Mesendoderm (in vitro differentiated cells): ENCODE measurements around the gene SOX9.
A peak's percentile ranks its signal among the peaks of the same experiment; 100 is the strongest.

Experiments used
- DNase-seq: peaks from one replicate; pipeline ENCODE4 v3.0.0; 2013
- H2AK5ac ChIP-seq: 2 replicates; pipeline ENCODE4 v1.6.1; 2013; ENCODE audit warnings: low read length, inconsistent platforms
- H2BK120ac ChIP-seq: 2 replicates; pipeline ENCODE4 v1.6.1; 2013; ENCODE audit warnings: low read depth, mild to moderate bottlenecking, low read length, moderate library complexity, mixed read lengths
- H2BK15ac ChIP-seq: replicated peaks from 2 replicates; pipeline ENCODE4 v1.6.1; 2013; ENCODE audit warnings: low read depth, mild to moderate bottlenecking, moderate library complexity
- H2BK5ac ChIP-seq: 2 replicates; pipeline ENCODE4 v1.6.1; 2013; ENCODE audit warnings: low read length, inconsistent platforms
- H3K18ac ChIP-seq: 2 replicates; pipeline ENCODE4 v1.6.1; 2013; ENCODE audit warnings: mild to moderate bottlenecking, low read length, mixed read lengths
- H3K23ac ChIP-seq: one replicate; pipeline ENCODE4 v1.6.1; 2013; ENCODE audit warnings: low read length
- H3K27ac ChIP-seq: 2 replicates; pipeline ENCODE4 v1.5.1; 2013; ENCODE audit warnings: low read depth, mild to moderate bottlenecking, inconsistent platforms, low read length, moderate library complexity
- H3K27me3 ChIP-seq: 2 replicates; pipeline ENCODE4 v1.6.1; 2013; ENCODE audit warnings: low read length, control low read depth, mild to moderate bottlenecking, inconsistent platforms; ENCODE audit not compliant: insufficient read depth, poor library complexity
- H3K36me3 ChIP-seq: 2 replicates; pipeline ENCODE4 v1.6.1; 2013; ENCODE audit warnings: low read length, inconsistent platforms; ENCODE audit not compliant: control insufficient read depth, insufficient read depth
- H3K4ac ChIP-seq: one replicate; pipeline ENCODE4 v1.6.1; 2013; ENCODE audit warnings: low read depth, mild to moderate bottlenecking, low read length, moderate library complexity
- H3K4me1 ChIP-seq: 2 replicates; pipeline ENCODE4 v1.6.1; 2013; ENCODE audit warnings: low read depth, low read length, inconsistent platforms; ENCODE audit not compliant: control insufficient read depth
- H3K4me2 ChIP-seq: 2 replicates; pipeline ENCODE4 v1.6.1; 2013; ENCODE audit warnings: low read length
- H3K4me3 ChIP-seq: 2 replicates; pipeline ENCODE4 v1.5.1; 2013; ENCODE audit warnings: mild to moderate bottlenecking, low read length
- H3K56ac ChIP-seq: one replicate; pipeline ENCODE4 v1.6.1; 2013; ENCODE audit warnings: low read length
- H3K79me1 ChIP-seq: 2 replicates; pipeline ENCODE4 v1.6.1; 2013; ENCODE audit warnings: low read length, inconsistent platforms
- H3K79me2 ChIP-seq: 2 replicates; pipeline ENCODE4 v1.6.1; 2013; ENCODE audit warnings: mild to moderate bottlenecking, low read length; ENCODE audit not compliant: control insufficient read depth, insufficient read depth
- H3K9ac ChIP-seq: 2 replicates; pipeline ENCODE4 v1.6.1; 2013; ENCODE audit warnings: low read length, inconsistent platforms
- H4K5ac ChIP-seq: one replicate; pipeline ENCODE4 v1.6.1; 2013; ENCODE audit warnings: low read length
- H4K8ac ChIP-seq: one replicate; pipeline ENCODE4 v1.6.1; 2013; ENCODE audit warnings: low read depth, mild to moderate bottlenecking, control low read depth, low read length, moderate library complexity
- WGBS: extraction: QIAGEN DNeasy Blood & Tissue Kit; methylation state at CpG from one replicate; pipeline ENCODE4 v1.1.7; 2013; ENCODE audit warnings: low lambda C conversion rate, missing lambda C conversion rate; ENCODE audit not compliant: insufficient coverage; ENCODE audit errors: extremely low coverage; 5-methylcytosine and 5-hydroxymethylcytosine counted together

SOX9 gene

GRCh38 chr17:72117535-72118334, 3.1 kb upstream of the SOX9 start:
- Histone ChIP-seq H4K5ac (no peak overlapping the region), H3K23ac (no peak overlapping the region), H3K4me3 (no peak overlapping the region), H3K79me2 (no peaks in the 10 kb centered on the region), H3K79me1 (no peaks in the 10 kb centered on the region), H3K4me1 (peaks cover 7% of the 10 kb centered on the region), H2BK5ac (no peak overlapping the region), H3K4ac (no peak overlapping the region), H3K18ac (no peak overlapping the region), H4K8ac (no peak overlapping the region), H2BK15ac (no peak overlapping the region), H3K36me3 (no peaks in the 10 kb centered on the region), H3K9ac (peak overlapping the region; percentile 29), H3K56ac (no peak overlapping the region), H3K27me3 (peaks cover 29% of the 10 kb centered on the region), H3K27ac (no peak overlapping the region), H2BK120ac (no peak overlapping the region), H2AK5ac (no peak overlapping the region), H3K4me2 (peak overlapping the region; percentile 43)
- WGBS, result no CpG with 5 or more reads among the region's 51 CpGs
- no peak for DNase-seq

DNA sequence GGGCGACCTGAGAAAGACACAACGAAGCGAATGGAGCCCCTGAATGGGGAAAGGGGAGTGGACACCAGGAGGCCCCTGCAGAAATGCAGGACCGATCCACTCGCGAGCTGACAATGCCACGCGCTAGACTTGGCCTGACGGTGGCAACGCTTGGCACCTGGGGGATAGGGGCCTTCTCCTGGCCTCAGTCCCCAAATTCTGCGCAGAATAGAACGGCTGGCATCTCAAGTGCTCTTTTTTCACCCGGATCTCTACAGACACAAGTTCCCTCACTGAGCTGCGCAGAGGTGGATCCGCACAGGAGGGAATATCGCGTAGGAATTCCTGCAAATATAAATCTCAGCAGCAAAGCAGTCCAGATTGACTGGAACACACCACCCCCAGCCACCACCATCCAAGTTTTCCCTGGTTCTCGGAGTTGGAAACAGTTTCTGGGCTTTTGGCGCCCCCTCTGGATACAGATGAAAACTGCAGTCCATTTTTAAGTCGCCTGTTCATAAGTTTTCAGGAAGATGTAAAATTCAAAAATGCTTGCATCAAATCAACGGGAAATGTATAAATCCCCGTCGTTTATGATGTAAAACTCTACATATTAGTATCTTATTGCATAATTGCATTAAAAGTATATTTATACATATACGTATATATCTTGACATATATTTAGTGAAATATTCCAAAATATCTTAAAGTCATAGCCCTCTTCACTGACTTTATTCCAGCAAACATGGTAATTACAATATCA, 2.3 kb upstream of the SOX9 start:
- WGBS, result no CpG with 5 or more reads among the region's 24 CpGs
- H3K18ac ChIP-seq, result no peak overlapping the region

DNA sequence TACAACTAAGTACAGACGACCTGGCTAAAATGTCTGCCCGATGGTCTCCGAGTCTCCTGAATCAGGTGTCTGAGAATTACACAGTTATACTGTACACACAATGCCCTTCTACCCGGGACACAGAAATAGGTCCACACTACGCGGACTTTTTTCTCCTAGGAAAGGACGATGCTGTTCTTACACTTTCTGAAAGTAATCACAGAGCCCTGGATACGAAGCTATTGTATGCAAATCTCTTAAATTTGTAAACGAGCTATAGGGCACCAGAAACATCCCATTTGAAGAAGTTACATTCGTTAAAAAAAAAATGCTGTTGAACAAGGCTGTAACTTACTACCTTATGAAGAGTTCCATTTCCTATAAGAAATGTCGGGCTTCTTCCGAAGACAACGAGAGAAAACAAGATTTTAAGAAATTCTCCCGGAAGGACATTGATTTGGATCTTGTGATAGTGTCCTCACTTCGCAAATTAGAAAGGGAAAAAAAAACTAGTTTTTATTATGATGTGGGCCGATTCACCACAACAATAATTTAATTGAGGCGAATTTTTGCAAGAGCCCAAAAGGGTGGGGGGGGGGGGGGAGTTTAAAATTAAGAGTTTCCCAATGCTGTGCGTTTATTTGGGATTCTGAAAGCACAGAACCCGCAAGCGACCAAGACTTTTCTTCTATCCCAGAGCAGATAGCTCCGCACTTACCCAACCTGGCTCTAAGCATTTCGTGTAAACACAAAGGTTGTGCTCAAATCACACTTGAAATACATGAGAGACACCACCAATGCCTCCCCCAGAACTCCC, 1.5 kb upstream of the SOX9 start:
- Histone ChIP-seq H3K79me2 (no peaks in the 10 kb centered on the region), H4K8ac (no peak overlapping the region), H3K4ac (no peak overlapping the region), H3K9ac (no peak overlapping the region), H3K56ac (no peak overlapping the region), H4K5ac (no peak overlapping the region), H3K27me3 (peaks cover 29% of the 10 kb centered on the region), H3K18ac (no peak overlapping the region), H2BK15ac (no peak overlapping the region), H3K4me3 (no peak overlapping the region), H3K79me1 (no peaks in the 10 kb centered on the region), H2BK5ac (no peak overlapping the region), H2BK120ac (no peak overlapping the region), H3K27ac (no peak overlapping the region), H3K23ac (no peak overlapping the region), H3K36me3 (no peaks in the 10 kb centered on the region), H3K4me1 (peaks cover 7% of the 10 kb centered on the region), H2AK5ac (no peak overlapping the region), H3K4me2 (peak overlapping the region; percentile 94)
- no peak for DNase-seq
- no CpG with 5 or more reads among the region's 22 CpGs for WGBS

More for the DNA sequence above, 2.3 kb upstream of the SOX9 start:
- H3K36me3 ChIP-seq, result no peaks in the 10 kb centered on the region
- no peak overlapping the region for H3K27ac ChIP-seq
- no peak overlapping the region for H3K23ac ChIP-seq
- H2BK120ac ChIP-seq, result no peak overlapping the region
- H2BK15ac ChIP-seq, result no peak overlapping the region
- H3K27me3 ChIP-seq, result peaks cover 29% of the 10 kb centered on the region
- no peak overlapping the region for H4K5ac ChIP-seq
- no peaks in the 10 kb centered on the region for H3K79me1 ChIP-seq
- H2AK5ac ChIP-seq, result no peak overlapping the region
- H2BK5ac ChIP-seq, result no peak overlapping the region
- no peaks in the 10 kb centered on the region for H3K79me2 ChIP-seq
- H3K4me1 ChIP-seq, result peaks cover 7% of the 10 kb centered on the region
- H3K56ac ChIP-seq, result no peak overlapping the region
- H3K4ac ChIP-seq, result no peak overlapping the region
- H4K8ac ChIP-seq, result no peak overlapping the region
- H3K4me3 ChIP-seq, result no peak overlapping the region
- H3K4me2 ChIP-seq, result peak overlapping the region; percentile 43
- H3K9ac ChIP-seq, result no peak overlapping the region
- DNase-seq, result peak; percentile 81

- Histone ChIP-seq H3K79me2 (no peaks in the 10 kb centered on the region), H3K36me3 (no peaks in the 10 kb centered on the region), H3K18ac (no peak overlapping the region), H3K4ac (no peak overlapping the region), H3K4me3 (peak overlapping the region; percentile 55), H2AK5ac (no peak overlapping the region), H2BK15ac (no peak overlapping the region), H3K9ac (peak overlapping the region; percentile 62), H4K5ac (no peak overlapping the region), H2BK5ac (no peak overlapping the region), H3K56ac (peak overlapping the region; percentile 80), H3K79me1 (no peaks in the 10 kb centered on the region), H2BK120ac (no peak overlapping the region), H3K23ac (peak overlapping the region; percentile 89), H3K4me1 (peaks cover 7% of the 10 kb centered on the region), H3K27me3 (peaks cover 29% of the 10 kb centered on the region), H3K4me2 (peak overlapping the region; percentile 94), H4K8ac (no peak overlapping the region), H3K27ac (no peak overlapping the region)
- peak; percentile 82 for DNase-seq
- no CpG with 5 or more reads among the region's 54 CpGs for WGBS
Observed at GRCh38 chr17:72119873-72120641, 763 bp upstream of the SOX9 start.
